GM23248 (cell line): Measurements from ENCODE around the gene PSMD6. TPM values are rescaled to one million over a fixed set of nuclear protein-coding genes. Genes with fewer than 3 reads are reported as not detected.
A peak's percentile ranks its signal among the peaks of the same experiment; 100 is the strongest.

Source experiments
- DNase-seq: peaks from one replicate; pipeline ENCODE4 v3.0.0-alpha.2; 2015
- H2AFZ ChIP-seq: fragments of 200-600 bp; sonication (generic); 2 replicates; pipeline ENCODE4 v1.6.1; 2016; ENCODE audit warnings: antibody characterized with exemption
- H3F3A ChIP-seq: fragments of 200-600 bp; sonication (generic); 2 replicates; pipeline ENCODE4 v1.6.1; 2016; ENCODE audit warnings: mild to moderate bottlenecking, antibody characterized with exemption, mixed run types; ENCODE audit not compliant: insufficient read depth
- H3K27ac ChIP-seq: fragments of 200-600 bp; sonication (generic); 2 replicates; pipeline ENCODE4 v1.5.1; 2016; ENCODE audit warnings: mild to moderate bottlenecking
- H3K27me3 ChIP-seq: fragments of 200-600 bp; sonication (generic); replicated peaks from 2 replicates; pipeline ENCODE4 v1.6.1; 2016; ENCODE audit warnings: mild to moderate bottlenecking; ENCODE audit not compliant: insufficient read depth
- H3K36me3 ChIP-seq: fragments of 200-600 bp; sonication (generic); 2 replicates; pipeline ENCODE4 v1.6.1; 2016; ENCODE audit warnings: low read depth, mild to moderate bottlenecking
- H3K4me1 ChIP-seq: fragments of 200-600 bp; sonication (generic); 2 replicates; pipeline ENCODE4 v1.6.1; 2016; ENCODE audit warnings: mild to moderate bottlenecking; ENCODE audit not compliant: insufficient read depth
- H3K4me2 ChIP-seq: fragments of 200-600 bp; sonication (generic); one replicate; pipeline ENCODE4 v1.6.1; 2016; ENCODE audit warnings: mild to moderate bottlenecking; ENCODE audit not compliant: unreplicated experiment
- H3K4me3 ChIP-seq: fragments of 200-600 bp; sonication (generic); 2 replicates; pipeline ENCODE4 v1.5.1; 2016; ENCODE audit warnings: mild to moderate bottlenecking
- H3K79me2 ChIP-seq: fragments of 200-600 bp; sonication (generic); 2 replicates; pipeline ENCODE4 v1.6.1; 2016; ENCODE audit warnings: mild to moderate bottlenecking; ENCODE audit not compliant: insufficient read depth
- H3K9ac ChIP-seq: fragments of 200-600 bp; sonication (generic); 2 replicates; pipeline ENCODE4 v1.6.1; 2016; ENCODE audit warnings: mild to moderate bottlenecking
- H3K9me2 ChIP-seq: fragments of 200-600 bp; sonication (generic); 2 replicates; pipeline ENCODE4 v1.6.1; 2016; ENCODE audit warnings: mixed run types, mild to moderate bottlenecking, moderate library complexity; ENCODE audit not compliant: insufficient read depth
- H3K9me3 ChIP-seq: fragments of 200-600 bp; sonication (generic); one replicate; pipeline ENCODE4 v1.6.1; 2017; ENCODE audit warnings: low read depth
- H4K20me1 ChIP-seq: fragments of 200-600 bp; sonication (generic); 2 replicates; pipeline ENCODE4 v1.6.0; 2016; ENCODE audit not compliant: insufficient read depth
- EZH2 ChIP-seq: fragments of 200-600 bp; sonication (generic); IDR thresholded peaks from 2 replicates; pipeline ENCODE4 v1.6.1; 2018; ENCODE audit warnings: antibody characterized with exemption, mild to moderate bottlenecking; ENCODE audit not compliant: insufficient read depth, poor library complexity, severe bottlenecking
- EZH2phosphoT487 ChIP-seq: fragments of 200-600 bp; sonication (generic); IDR thresholded peaks from 2 replicates; pipeline ENCODE4 v1.6.1; 2018; ENCODE audit warnings: antibody characterized with exemption, moderate library complexity, mild to moderate bottlenecking, low read depth; ENCODE audit not compliant: insufficient read depth
- WGBS, 2 experiments: methylation state at CpG; one replicate each; pipeline ENCODE4 v1.1.6; 2015 to 2017; ENCODE audit warnings: low lambda C conversion rate in 2 of 2, low coverage in 1 of 2; ENCODE audit errors: missing lambda C conversion rate in 2 of 2; 5-methylcytosine and 5-hydroxymethylcytosine counted together
- in situ Hi-C: fragments of 300-500 bp; cut with MboI; formaldehyde crosslinking; loops from 2 replicates; pipeline ENCODE4 v1.15.0; 2020
- polyA plus RNA-seq: library from polyadenylated mRNA; unstranded; fragments of >200 nt; fragmentation: Nextera tagmentation; extraction: Ambion mirVana; gene quantifications from 2 replicates; pipeline ENCODE4 v1.2.1, GENCODE V29; 2016
- total RNA-seq: library from RNA; depleted of rRNA; stranded (reverse); fragments of >200 nt; shearing (Covaris generic); gene quantifications from 2 replicates; pipeline ENCODE4 v1.2.3, GENCODE V29; 2014

The PSMD6 gene
- total and polyA plus RNA-seq, 2 experiments from 2014 or later = 79.5 to 126 TPM

GRCh38 chr3:64030741-64031140 is 7.4 kb upstream of the PSMD6 start:
- 0 out of 2 replicates have a peak, but pooled peaks cover 7% of the 10 kb centered on the region for H3F3A ChIP-seq
- H3K36me3 ChIP-seq = no peaks in the 10 kb centered on the region
- peak overlapping the region; percentile 81 for H2AFZ ChIP-seq
- DNase-seq = peak; percentile 77
- no peaks in the 10 kb centered on the region for H4K20me1 ChIP-seq
- no peaks in the 10 kb centered on the region for H3K79me2 ChIP-seq
- H3K9ac ChIP-seq = peak overlapping the region; percentile 27
- H3K9me3 ChIP-seq = no peaks in the 10 kb centered on the region
- H3K27ac ChIP-seq = no peak overlapping the region
- H3K4me3 ChIP-seq = peak overlapping the region; percentile 71
- 2 to 3% methylated on average over 16 of the region's 16 CpGs for WGBS, 2 experiments
- H3K27me3 ChIP-seq = no peaks in the 10 kb centered on the region
- peaks cover 14% of the 10 kb centered on the region for H3K4me1 ChIP-seq
- TF ChIP-seq EZH2 (no peak), EZH2phosphoT487 (no peak)
- in situ Hi-C loops = loop anchor here (5.0 to 25.0 kb wide), 3 partner anchors 232 to 452 kb away; no protein-coding TSS in a partner anchor
- H3K4me2 ChIP-seq = peak overlapping the region; percentile 65
- H3K9me2 ChIP-seq = no peaks in the 10 kb centered on the region

GRCh38 chr3:64029287-64029686 is 6.0 kb upstream of the PSMD6 start:
- H4K20me1 ChIP-seq = no peaks in the 10 kb centered on the region
- no peak for TF ChIP-seq EZH2phosphoT487
- TF ChIP-seq EZH2 = no peak
- no peaks in the 10 kb centered on the region for H3K36me3 ChIP-seq
- WGBS, 2 experiments = 80 to 88% methylated on average over 4 of the region's 4 CpGs
- 0 out of 2 replicates have a peak, but pooled peaks cover 7% of the 10 kb centered on the region for H3F3A ChIP-seq
- no peak overlapping the region for H2AFZ ChIP-seq
- no peak overlapping the region for H3K9ac ChIP-seq
- peaks cover 14% of the 10 kb centered on the region for H3K4me1 ChIP-seq
- H3K79me2 ChIP-seq = no peaks in the 10 kb centered on the region
- H3K27me3 ChIP-seq = no peaks in the 10 kb centered on the region
- no peaks in the 10 kb centered on the region for H3K9me3 ChIP-seq
- H3K4me2 ChIP-seq = no peak overlapping the region
- H3K27ac ChIP-seq = no peak overlapping the region
- in situ Hi-C loops = loop anchor here (25.0 kb wide), 1 partner anchor 233 kb away; no protein-coding TSS in a partner anchor
- no peak for DNase-seq
- H3K9me2 ChIP-seq = no peaks in the 10 kb centered on the region
- H3K4me3 ChIP-seq = no peak overlapping the region

- Histone ChIP-seq H3K79me2 (peaks cover under 1% of the 10 kb centered on the region; the same call in 1 of the 2 replicates), H3K9ac (no peak overlapping the region), H2AFZ (no peak overlapping the region), H3K9me3 (no peaks in the 10 kb centered on the region), H3K4me2 (no peak overlapping the region), H3K27me3 (no peaks in the 10 kb centered on the region), H3K27ac (no peak overlapping the region), H3K4me3 (no peak overlapping the region), H4K20me1 (no peaks in the 10 kb centered on the region), H3K4me1 (peaks cover 14% of the 10 kb centered on the region), H3K36me3 (no peaks in the 10 kb centered on the region), H3K9me2 (no peaks in the 10 kb centered on the region), H3F3A (0 out of 2 replicates have a peak, but pooled peaks cover 7% of the 10 kb centered on the region)
- in situ Hi-C loops = loop anchor here (25.0 kb wide), 1 partner anchor 234 kb away; no protein-coding TSS in a partner anchor
- WGBS, 2 experiments = 89 to 93% methylated on average over 3 of the region's 3 CpGs
- TF ChIP-seq EZH2phosphoT487 = no peak
- no peak for TF ChIP-seq EZH2
- no peak for DNase-seq
Measured at GRCh38 chr3:64028754-64029153, 5.5 kb upstream of the PSMD6 start.

- DNase-seq = no peak
- Histone ChIP-seq H3K9me3 (no peaks in the 10 kb centered on the region), H3K4me1 (peaks cover 14% of the 10 kb centered on the region), H3K9me2 (no peaks in the 10 kb centered on the region), H2AFZ (no peak overlapping the region), H3K27me3 (no peaks in the 10 kb centered on the region), H3F3A (0 out of 2 replicates have a peak, but pooled peaks cover 7% of the 10 kb centered on the region), H3K79me2 (peaks cover 10% of the 10 kb centered on the region), H3K4me2 (no peak overlapping the region), H4K20me1 (no peaks in the 10 kb centered on the region), H3K27ac (no peak overlapping the region), H3K36me3 (no peaks in the 10 kb centered on the region), H3K9ac (no peak overlapping the region), H3K4me3 (no peak overlapping the region)
- no peak for TF ChIP-seq EZH2
- TF ChIP-seq EZH2phosphoT487 = no peak
- in situ Hi-C loops = loop anchor here (25.0 kb wide), 1 partner anchor 235 kb away; no protein-coding TSS in a partner anchor
- WGBS, 2 experiments = 81 to 90% methylated on average over 8 of the region's 8 CpGs
Measured at GRCh38 chr3:64027658-64028057, 4.4 kb upstream of the PSMD6 start.
